ENCODE data around the gene BMERB1. TPM values are rescaled to one million over a fixed set of nuclear protein-coding genes. Genes with fewer than 3 reads are reported as not detected.

BMERB1 gene
- total RNA-seq, 4 donors from 2014 or later: 7.4 to 20.4 (median 10.6) TPM

DNA sequence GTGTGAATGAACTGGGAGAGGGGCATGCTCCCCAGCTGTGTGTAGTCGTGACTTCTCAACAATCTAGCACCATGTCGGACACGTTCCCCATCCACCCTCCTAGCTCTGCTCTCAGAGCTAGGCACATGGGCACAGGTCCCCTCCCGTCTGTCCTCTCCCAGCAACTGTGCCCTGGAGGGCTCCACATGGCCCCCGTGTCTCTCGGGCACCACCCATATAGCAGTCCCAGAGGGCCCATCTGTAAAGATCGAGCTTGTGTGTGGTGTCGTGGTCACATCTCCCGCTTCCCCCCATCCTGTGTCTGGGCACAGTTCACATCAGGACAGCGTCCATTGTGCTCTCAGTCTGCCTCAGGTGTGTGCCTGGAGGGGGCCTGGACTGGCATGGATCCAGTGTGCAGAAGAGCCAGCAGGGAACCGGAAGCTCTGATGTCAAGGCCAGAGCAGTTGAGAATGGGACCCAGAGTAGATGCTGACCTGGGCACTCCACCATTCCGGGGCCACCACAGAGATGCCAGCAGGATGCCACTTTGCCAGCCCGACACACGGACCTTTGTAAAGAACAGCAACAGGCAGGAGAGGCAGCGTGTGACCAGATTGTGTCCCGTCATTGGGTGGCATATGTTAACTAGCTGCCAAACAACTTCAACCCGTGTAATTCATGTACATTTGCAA is 152.9 kb downstream of the BMERB1 start:
- no peak overlapping the region for H3K4me3 ChIP-seq (ENCODE audit: low read depth, poor library complexity, severe bottlenecking)
- intact Hi-C loops (cut with DNase I; ENCODE audit: low total_unique reads): no loop called here
- no peak for DNase-seq (ENCODE audit: low spot score in 2 of 2)
- TF ChIP-seq POLR2A (IDR thresholded peaks at IDR 0.05): no peak
- TF ChIP-seq, protein P1, sequence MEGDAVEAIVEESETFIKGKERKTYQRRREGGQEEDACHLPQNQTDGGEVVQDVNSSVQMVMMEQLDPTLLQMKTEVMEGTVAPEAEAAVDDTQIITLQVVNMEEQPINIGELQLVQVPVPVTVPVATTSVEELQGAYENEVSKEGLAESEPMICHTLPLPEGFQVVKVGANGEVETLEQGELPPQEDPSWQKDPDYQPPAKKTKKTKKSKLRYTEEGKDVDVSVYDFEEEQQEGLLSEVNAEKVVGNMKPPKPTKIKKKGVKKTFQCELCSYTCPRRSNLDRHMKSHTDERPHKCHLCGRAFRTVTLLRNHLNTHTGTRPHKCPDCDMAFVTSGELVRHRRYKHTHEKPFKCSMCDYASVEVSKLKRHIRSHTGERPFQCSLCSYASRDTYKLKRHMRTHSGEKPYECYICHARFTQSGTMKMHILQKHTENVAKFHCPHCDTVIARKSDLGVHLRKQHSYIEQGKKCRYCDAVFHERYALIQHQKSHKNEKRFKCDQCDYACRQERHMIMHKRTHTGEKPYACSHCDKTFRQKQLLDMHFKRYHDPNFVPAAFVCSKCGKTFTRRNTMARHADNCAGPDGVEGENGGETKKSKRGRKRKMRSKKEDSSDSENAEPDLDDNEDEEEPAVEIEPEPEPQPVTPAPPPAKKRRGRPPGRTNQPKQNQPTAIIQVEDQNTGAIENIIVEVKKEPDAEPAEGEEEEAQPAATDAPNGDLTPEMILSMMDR (IDR thresholded peaks at IDR 0.05): no peak
- WGBS, 2 donors: 91 to 97% methylated on average over 9 to 17 of the region's 17 CpGs

GRCh38 chr16:15592324-15592723 is 157.9 kb downstream of the BMERB1 start:
- peak in 1 of 2 donors; percentile 42 for DNase-seq (ENCODE audit: low spot score in 2 of 2)
- WGBS, 2 donors: 44 to 69% methylated on average over 9 of the region's 9 CpGs
- TF ChIP-seq POLR2A (IDR thresholded peaks at IDR 0.05): no peak
- TF ChIP-seq, protein P1 (IDR thresholded peaks at IDR 0.05): no peak
- no peak overlapping the region for H3K4me3 ChIP-seq (ENCODE audit: low read depth, poor library complexity, severe bottlenecking)
- intact Hi-C loops (cut with DNase I; ENCODE audit: low total_unique reads): no loop called here

DNA sequence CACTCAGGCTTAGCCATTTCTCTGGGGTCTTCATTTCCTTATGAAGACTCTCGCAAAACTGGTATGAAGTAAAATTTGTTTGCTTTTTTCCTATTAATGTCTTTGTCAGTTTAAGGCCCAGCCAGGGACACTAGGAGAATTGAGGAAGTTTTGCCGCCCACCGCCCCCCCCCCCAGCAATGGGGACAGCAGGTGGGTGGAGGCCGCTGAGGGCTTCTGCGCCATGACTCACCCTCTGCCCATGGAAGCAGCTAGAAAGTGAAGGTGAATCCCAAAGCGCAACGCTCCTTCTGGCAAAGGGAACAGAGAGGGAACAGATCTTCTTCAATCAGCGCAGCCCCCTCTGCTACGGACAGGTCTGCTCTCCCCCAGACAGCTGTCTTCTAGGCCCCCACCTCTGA is 158.8 kb downstream of the BMERB1 start:
- intact Hi-C loops (cut with DNase I; ENCODE audit: low total_unique reads): no loop called here
- TF ChIP-seq POLR2A (IDR thresholded peaks at IDR 0.05): no peak
- TF ChIP-seq, protein P1 (IDR thresholded peaks at IDR 0.05): no peak
- H3K4me3 ChIP-seq (ENCODE audit: low read depth, poor library complexity, severe bottlenecking): no peak overlapping the region
- DNase-seq (ENCODE audit: low spot score in 2 of 2): no peak
- WGBS, 2 donors: 85 to 97% methylated on average over 9 of the region's 9 CpGs

- 71 to 74% methylated on average over 6 of the region's 6 CpGs for WGBS, 2 donors
- H3K4me3 ChIP-seq (ENCODE audit: low read depth, poor library complexity, severe bottlenecking): no peak overlapping the region
- DNase-seq (ENCODE audit: low spot score in 2 of 2): no peak
- intact Hi-C loops (cut with DNase I; ENCODE audit: low total_unique reads): no loop called here
- TF ChIP-seq, protein P1 (IDR thresholded peaks at IDR 0.05): no peak
- no peak for TF ChIP-seq POLR2A (IDR thresholded peaks at IDR 0.05)
Observed at GRCh38 chr16:15594711-15595320, 160.4 kb downstream of the BMERB1 start.

- TF ChIP-seq, protein P1 (IDR thresholded peaks at IDR 0.05): no peak
- TF ChIP-seq POLR2A (IDR thresholded peaks at IDR 0.05): no peak
- no peak for DNase-seq (ENCODE audit: low spot score in 2 of 2)
- intact Hi-C loops (cut with DNase I; ENCODE audit: low total_unique reads): no loop called here
- 67 to 72% methylated on average over 6 of the region's 6 CpGs for WGBS, 2 donors
- no peak overlapping the region for H3K4me3 ChIP-seq (ENCODE audit: low read depth, poor library complexity, severe bottlenecking)
Observed at GRCh38 chr16:15597135-15597534, 162.7 kb downstream of the BMERB1 start.
